Cardiac muscle cell (in vitro differentiated cells and primary cell): ENCODE data around the gene CABP7. TPM values are rescaled to one million over a fixed set of nuclear protein-coding genes. Genes with fewer than 3 reads are reported as not detected.

Source experiments
- DNase-seq, 2 donors: peaks; one replicate each; pipeline versions ENCODE4 v3.0.0 to v3.0.0-alpha.2; 2010 to 2017; ENCODE audit warnings: low read depth in 1 of 2, low spot score in 1 of 2
- H3K27ac ChIP-seq: fragments of 200-600 bp; sonication (generic); 2 replicates; pipeline ENCODE4 v1.5.1; 2016
- H3K27me3 ChIP-seq: fragments of 200-600 bp; sonication (generic); 2 replicates; pipeline ENCODE4 v1.6.0; 2016; ENCODE audit warnings: control low read depth
- H3K36me3 ChIP-seq: fragments of 200-600 bp; sonication (generic); 2 replicates; pipeline ENCODE4 v1.5.1; 2016; ENCODE audit warnings: control low read depth
- H3K4me1 ChIP-seq: fragments of 200-600 bp; sonication (generic); 2 replicates; pipeline ENCODE4 v1.8.1; 2017; ENCODE audit warnings: low read depth, mild to moderate bottlenecking, mixed run types
- H3K4me3 ChIP-seq: fragments of 200-600 bp; sonication (generic); 2 replicates; pipeline ENCODE4 v1.5.1; 2016; ENCODE audit warnings: mild to moderate bottlenecking
- H3K9me3 ChIP-seq: fragments of 200-600 bp; sonication (generic); 2 replicates; pipeline ENCODE4 v1.5.1; 2017; ENCODE audit warnings: low read depth, mild to moderate bottlenecking, control low read depth
- polyA plus RNA-seq: library from polyadenylated mRNA; unstranded; fragments of >200 nt; fragmentation: Nextera tagmentation; extraction: Ambion mirVana; gene quantifications from 2 replicates; pipeline ENCODE4 v1.2.1, GENCODE V29; 2016
- total RNA-seq: library from RNA; depleted of rRNA; stranded (reverse); fragments of >200 nt; gene quantifications from 2 replicates; pipeline ENCODE4 v1.2.3, GENCODE V29; 2016
- TF ChIP-seq, protein P1 (sequence below): IDR thresholded peaks from 2 replicates; pipeline ENCODE4 v1.5.1; 2012; ENCODE audit warnings: low read depth, mild to moderate bottlenecking, low read length

The CABP7 gene
- total and polyA plus RNA-seq, 2 experiments from 2014 or later: 0.11 TPM; not detected in 1

DNA sequence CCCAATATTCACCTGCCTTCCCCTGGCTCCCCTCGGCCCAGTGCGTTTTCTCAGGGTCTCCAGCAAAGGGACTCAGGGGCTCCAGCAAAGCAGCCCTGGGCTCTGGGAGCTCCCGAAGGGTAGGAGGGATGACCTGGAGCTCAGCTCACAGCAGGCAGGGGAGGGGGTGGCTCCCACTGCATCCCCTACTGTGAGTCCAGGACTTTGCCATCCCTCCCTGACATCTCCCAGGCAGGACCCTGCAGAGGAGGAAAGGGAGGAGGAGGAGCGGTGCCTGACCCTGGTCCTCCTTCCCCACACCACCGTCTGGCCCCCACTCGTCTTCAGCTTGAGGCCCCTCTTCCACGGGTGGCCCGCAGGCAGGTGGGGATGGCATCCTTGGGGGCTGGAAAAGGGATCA lies 5.0 kb downstream of the CABP7 start:
- Histone ChIP-seq H3K4me3 (no peak overlapping the region), H3K9me3 (no peaks in the 10 kb centered on the region), H3K27ac (no peak overlapping the region), H3K36me3 (no peaks in the 10 kb centered on the region), H3K4me1 (no peaks in the 10 kb centered on the region), H3K27me3 (peaks cover 54% of the 10 kb centered on the region)
- DNase-seq: no peak
- TF ChIP-seq, protein P1, sequence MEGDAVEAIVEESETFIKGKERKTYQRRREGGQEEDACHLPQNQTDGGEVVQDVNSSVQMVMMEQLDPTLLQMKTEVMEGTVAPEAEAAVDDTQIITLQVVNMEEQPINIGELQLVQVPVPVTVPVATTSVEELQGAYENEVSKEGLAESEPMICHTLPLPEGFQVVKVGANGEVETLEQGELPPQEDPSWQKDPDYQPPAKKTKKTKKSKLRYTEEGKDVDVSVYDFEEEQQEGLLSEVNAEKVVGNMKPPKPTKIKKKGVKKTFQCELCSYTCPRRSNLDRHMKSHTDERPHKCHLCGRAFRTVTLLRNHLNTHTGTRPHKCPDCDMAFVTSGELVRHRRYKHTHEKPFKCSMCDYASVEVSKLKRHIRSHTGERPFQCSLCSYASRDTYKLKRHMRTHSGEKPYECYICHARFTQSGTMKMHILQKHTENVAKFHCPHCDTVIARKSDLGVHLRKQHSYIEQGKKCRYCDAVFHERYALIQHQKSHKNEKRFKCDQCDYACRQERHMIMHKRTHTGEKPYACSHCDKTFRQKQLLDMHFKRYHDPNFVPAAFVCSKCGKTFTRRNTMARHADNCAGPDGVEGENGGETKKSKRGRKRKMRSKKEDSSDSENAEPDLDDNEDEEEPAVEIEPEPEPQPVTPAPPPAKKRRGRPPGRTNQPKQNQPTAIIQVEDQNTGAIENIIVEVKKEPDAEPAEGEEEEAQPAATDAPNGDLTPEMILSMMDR: no peak

DNA sequence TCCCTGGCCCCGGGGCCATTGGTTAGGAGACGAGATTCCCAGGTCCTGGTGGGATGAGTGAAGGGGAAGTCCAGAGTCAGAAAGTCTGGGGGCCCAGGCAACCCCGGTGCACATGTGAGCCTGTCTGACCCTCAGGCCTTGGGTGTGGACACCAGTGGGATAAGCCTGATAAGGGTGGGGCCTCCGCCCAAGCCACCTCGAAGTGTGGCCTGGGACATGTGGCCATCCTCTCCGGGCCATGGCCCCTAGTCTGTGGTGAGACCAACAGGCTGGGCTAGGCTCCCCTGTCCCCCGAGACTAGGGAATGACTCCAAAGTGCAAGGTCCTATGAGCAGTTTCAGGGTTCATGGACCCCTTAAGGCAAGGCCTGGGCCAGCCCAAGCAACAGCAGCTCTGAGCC lies 6.3 kb downstream of the CABP7 start:
- no peaks in the 10 kb centered on the region for H3K4me1 ChIP-seq
- TF ChIP-seq, protein P1: no peak
- DNase-seq: no peak
- H3K27me3 ChIP-seq: peaks cover 41% of the 10 kb centered on the region
- H3K36me3 ChIP-seq: no peaks in the 10 kb centered on the region
- H3K27ac ChIP-seq: no peak overlapping the region
- no peak overlapping the region for H3K4me3 ChIP-seq
- no peaks in the 10 kb centered on the region for H3K9me3 ChIP-seq

DNA sequence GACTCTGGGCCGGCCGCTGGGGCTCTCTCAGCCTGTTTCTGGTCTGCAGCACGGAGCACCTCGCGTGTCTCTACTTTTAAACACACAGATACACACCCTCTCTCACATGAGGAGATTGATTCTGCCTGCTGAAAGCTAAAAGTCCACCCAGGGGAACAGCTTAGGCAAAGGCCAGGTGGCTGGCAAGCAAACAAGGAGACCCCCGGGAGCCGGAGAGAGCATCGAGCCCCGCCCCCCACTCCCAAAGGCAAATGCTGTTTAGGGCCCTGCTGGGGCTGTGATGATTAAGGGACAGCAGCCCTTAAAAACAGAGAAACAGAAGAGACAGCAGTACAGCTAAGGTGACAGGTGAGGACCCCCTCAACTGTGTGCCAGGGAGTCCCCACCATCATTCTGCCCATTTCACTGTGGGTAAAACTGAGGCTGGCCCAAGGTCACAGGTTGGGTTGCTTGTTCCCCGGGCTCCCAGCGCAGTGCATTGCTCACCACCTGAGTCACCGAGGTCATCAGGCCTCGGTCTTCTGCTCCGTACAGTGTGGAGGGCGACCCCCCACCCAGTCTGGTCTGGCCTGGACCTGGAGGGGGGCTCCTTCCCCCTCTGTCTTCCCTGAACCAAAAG lies 6.8 kb downstream of the CABP7 start:
- DNase-seq: no peak

DNA sequence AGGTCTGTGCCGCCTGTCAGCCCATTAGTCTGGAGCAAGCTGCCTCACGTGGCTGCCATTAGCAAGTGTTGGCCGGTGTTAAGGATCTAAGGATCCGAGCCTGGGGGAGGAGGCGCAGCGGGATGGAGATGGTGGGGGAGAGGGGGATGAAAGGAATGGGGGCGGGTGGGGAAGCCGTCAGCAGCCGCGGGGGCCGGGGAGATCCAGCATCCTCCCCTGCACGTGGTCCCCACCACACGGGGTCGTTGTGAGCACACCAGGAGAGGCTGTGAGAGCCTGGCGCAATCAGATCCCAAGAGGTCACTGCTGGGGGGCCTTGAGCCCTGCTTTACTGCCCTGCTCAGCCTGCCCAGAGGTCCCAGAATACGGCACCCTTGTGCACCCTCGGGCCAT lies 7.3 kb downstream of the CABP7 start:
- DNase-seq: peak; percentile 37 to 58
- Histone ChIP-seq H3K9me3 (no peaks in the 10 kb centered on the region), H3K27me3 (peaks cover 31% of the 10 kb centered on the region), H3K4me3 (no peak overlapping the region), H3K27ac (no peak overlapping the region), H3K36me3 (no peaks in the 10 kb centered on the region), H3K4me1 (no peaks in the 10 kb centered on the region)
- TF ChIP-seq, protein P1: peak; percentile 39

More for the DNA sequence above, 6.8 kb downstream of the CABP7 start:
- H3K4me3 ChIP-seq: no peak overlapping the region
- H3K9me3 ChIP-seq: no peaks in the 10 kb centered on the region
- H3K27me3 ChIP-seq: peaks cover 36% of the 10 kb centered on the region
- H3K27ac ChIP-seq: no peak overlapping the region
- TF ChIP-seq, protein P1: no peak
- no peaks in the 10 kb centered on the region for H3K36me3 ChIP-seq
- H3K4me1 ChIP-seq: no peaks in the 10 kb centered on the region

DNA sequence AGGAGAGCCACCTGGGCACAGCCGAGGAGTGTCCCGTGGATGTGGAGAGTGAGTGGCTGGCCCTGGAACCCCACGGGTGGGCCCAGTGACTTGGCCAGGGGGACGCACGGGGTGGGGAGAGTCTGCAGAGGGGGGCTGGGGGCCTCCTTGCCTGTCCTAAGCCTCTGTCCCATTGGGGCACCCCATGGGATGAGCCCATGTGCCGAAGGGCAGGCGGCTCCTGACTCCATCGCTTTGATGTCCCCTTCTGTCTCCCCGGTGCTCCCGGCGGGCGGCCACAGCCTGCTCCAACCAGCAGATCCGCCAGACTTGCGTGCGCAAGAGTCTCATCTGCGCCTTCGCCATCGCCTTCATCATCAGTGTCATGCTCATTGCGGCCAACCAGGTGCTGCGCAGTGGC lies 9.4 kb downstream of the CABP7 start:
- Histone ChIP-seq H3K9me3 (no peaks in the 10 kb centered on the region), H3K36me3 (no peaks in the 10 kb centered on the region), H3K27me3 (peaks cover 11% of the 10 kb centered on the region), H3K27ac (no peak overlapping the region), H3K4me3 (no peak overlapping the region), H3K4me1 (no peaks in the 10 kb centered on the region)
- TF ChIP-seq, protein P1: no peak
- no peak for DNase-seq
